ENCODE measurements around the gene SLC38A10. TPM values are rescaled to one million over a fixed set of nuclear protein-coding genes. Genes with fewer than 3 reads are reported as not detected.

Gene SLC38A10
- total and polyA plus RNA-seq, 2 donors from 2014 or later: 72.7 to 89.7 TPM

- H3K9me3 ChIP-seq (ENCODE audit: control insufficient read depth in 2 of 3, insufficient read depth in 1 of 3, low read length in 3 of 3): no peaks in the 10 kb centered on the region
- peaks cover 0 to 9% (median 0%) of the 10 kb centered on the region in 3 donors for H3K4me1 ChIP-seq (ENCODE audit: control insufficient read depth in 2 of 3, insufficient read depth in 2 of 3, low read depth in 1 of 3, low read length in 3 of 3)
- DNase-seq (no peak), FAIRE-seq (no peak)
- no peak overlapping the region for H3K27ac ChIP-seq (ENCODE audit: low read depth in 2 of 2, low read length in 2 of 2)
- no peaks in the 10 kb centered on the region for H3K27me3 ChIP-seq (ENCODE audit: control insufficient read depth, insufficient read depth, low read length)
- peaks cover 0 to 23% (median 4%) of the 10 kb centered on the region in 3 donors for H3K36me3 ChIP-seq (ENCODE audit: control insufficient read depth in 2 of 3, insufficient read depth in 3 of 3, low read length in 3 of 3)
- TF ChIP-seq CTCF (IDR thresholded peaks at IDR 0.05; ENCODE audit: borderline replicate concordance, extremely low read depth, insufficient read depth): no peak
- no peak overlapping the region for H3K4me3 ChIP-seq (ENCODE audit: low read length in 3 of 3)
- intact Hi-C loops (cut with DNase I): no loop called here
- no peak overlapping the region for H3K9ac ChIP-seq (ENCODE audit: low read length in 3 of 3)
Measured at GRCh38 chr17:81282876-81283275, 12.2 kb downstream of the SLC38A10 start.

GRCh38 chr17:81282141-81282540 lies 13.0 kb downstream of the SLC38A10 start:
- H3K4me3 ChIP-seq (ENCODE audit: low read length in 3 of 3): no peak overlapping the region
- H3K9ac ChIP-seq (ENCODE audit: low read length in 3 of 3): no peak overlapping the region
- FAIRE-seq (no peak), DNase-seq (peak in 1 of 5 donors; percentile 69)
- intact Hi-C loops (cut with DNase I): no loop called here
- H3K27ac ChIP-seq (ENCODE audit: low read depth in 2 of 2, low read length in 2 of 2): no peak overlapping the region
- H3K36me3 ChIP-seq (ENCODE audit: control insufficient read depth in 2 of 3, insufficient read depth in 3 of 3, low read length in 3 of 3): peaks cover 0 to 23% (median 3%) of the 10 kb centered on the region in 3 donors
- no peaks in the 10 kb centered on the region for H3K27me3 ChIP-seq (ENCODE audit: control insufficient read depth, insufficient read depth, low read length)
- H3K4me1 ChIP-seq (ENCODE audit: control insufficient read depth in 2 of 3, insufficient read depth in 2 of 3, low read depth in 1 of 3, low read length in 3 of 3): peaks cover 0 to 7% (median 0%) of the 10 kb centered on the region in 3 donors
- TF ChIP-seq CTCF (IDR thresholded peaks at IDR 0.05; ENCODE audit: borderline replicate concordance, extremely low read depth, insufficient read depth): no peak
- H3K9me3 ChIP-seq (ENCODE audit: control insufficient read depth in 2 of 3, insufficient read depth in 1 of 3, low read length in 3 of 3): no peaks in the 10 kb centered on the region

- intact Hi-C loops (cut with DNase I): no loop called here
- DNase-seq: no peak
- TF ChIP-seq CTCF (IDR thresholded peaks at IDR 0.05; ENCODE audit: borderline replicate concordance, extremely low read depth, insufficient read depth): no peak
- H3K36me3 ChIP-seq (ENCODE audit: control insufficient read depth in 2 of 3, insufficient read depth in 3 of 3, low read length in 3 of 3): peaks cover 0 to 18% (median 3%) of the 10 kb centered on the region in 3 donors
- no peak overlapping the region for H3K4me3 ChIP-seq (ENCODE audit: low read length in 3 of 3)
- no peak overlapping the region for H3K9ac ChIP-seq (ENCODE audit: low read length in 3 of 3)
- no peaks in the 10 kb centered on the region for H3K27me3 ChIP-seq (ENCODE audit: control insufficient read depth, insufficient read depth, low read length)
- H3K27ac ChIP-seq (ENCODE audit: low read depth in 2 of 2, low read length in 2 of 2): no peak overlapping the region
- no peaks in the 10 kb centered on the region for H3K9me3 ChIP-seq (ENCODE audit: control insufficient read depth in 2 of 3, insufficient read depth in 1 of 3, low read length in 3 of 3)
- no peak for FAIRE-seq
- peaks cover 0 to 3% (median 0%) of the 10 kb centered on the region in 3 donors for H3K4me1 ChIP-seq (ENCODE audit: control insufficient read depth in 2 of 3, insufficient read depth in 2 of 3, low read depth in 1 of 3, low read length in 3 of 3)
Measured at GRCh38 chr17:81280571-81280970, 14.5 kb downstream of the SLC38A10 start.

All from kidney (tissue), 14 donors.